Stimulated activated CD8-positive, alpha-beta memory T cell treated with anti-CD3 and anti-CD28 coated beads, Interleukin-7, amount 100 ng/mL, for 1 hour (primary cell): ENCODE results near the gene SMC1B.
"Not testable (repeated sequence)": the region's sequence is repeated elsewhere in the genome, so short reads cannot be mapped to it uniquely, and the experiment has no call there.

Experiments used
- DNase-seq, 2 donors: peaks; one replicate each; pipeline ENCODE4 v3.0.0-alpha.2; 2020; ENCODE audit warnings: low read depth in 2 of 2

SMC1B gene

GRCh38 chr22:45420539-45420938 is 7.1 kb upstream of the SMC1B start:
- no peak for DNase-seq

- no peak for DNase-seq
These were observed 6.6 kb upstream of the SMC1B start for GRCh38 chr22:45420011-45420410.

- no peak for DNase-seq
These were observed 5.4 kb upstream of the SMC1B start for GRCh38 chr22:45418770-45419138.

- no peak for DNase-seq
These were observed 4.8 kb upstream of the SMC1B start for GRCh38 chr22:45418056-45418769.

GRCh38 chr22:45413013-45413367 is 409 bp downstream of the SMC1B start:
- no peak for DNase-seq

- DNase-seq = no peak
These were observed 5.6 kb downstream of the SMC1B start for GRCh38 chr22:45407793-45408192.

GRCh38 chr22:45402466-45402985 is 10.9 kb downstream of the SMC1B start:
- DNase-seq = no peak

- no peak for DNase-seq
These were observed 13.5 kb downstream of the SMC1B start for GRCh38 chr22:45399712-45400445.

- DNase-seq = no peak
These were observed 15.2 kb downstream of the SMC1B start for GRCh38 chr22:45398214-45398613.

GRCh38 chr22:45397806-45398205 is 15.6 kb downstream of the SMC1B start:
- no peak for DNase-seq

GRCh38 chr22:45389546-45389945 is 23.9 kb downstream of the SMC1B start:
- DNase-seq = no peak

- DNase-seq = no peak
These were observed 32.1 kb downstream of the SMC1B start for GRCh38 chr22:45381348-45381747.

- DNase-seq = no peak
These were observed 36.7 kb downstream of the SMC1B start for GRCh38 chr22:45376703-45377102.

- no peak for DNase-seq
These were observed 37.4 kb downstream of the SMC1B start for GRCh38 chr22:45376009-45376408.

GRCh38 chr22:45373592-45373991 is 39.8 kb downstream of the SMC1B start:
- DNase-seq = not testable (repeated sequence)

GRCh38 chr22:45366713-45367112 is 46.7 kb downstream of the SMC1B start:
- no peak for DNase-seq

GRCh38 chr22:45359627-45360026 is 53.8 kb downstream of the SMC1B start:
- DNase-seq = no peak

- no peak for DNase-seq
These were observed 55.3 kb downstream of the SMC1B start for GRCh38 chr22:45358127-45358526.

- DNase-seq = no peak
These were observed 55.9 kb downstream of the SMC1B start for GRCh38 chr22:45357490-45357889.

- DNase-seq = no peak
These were observed 59.6 kb downstream of the SMC1B start for GRCh38 chr22:45353786-45354185.

GRCh38 chr22:45352757-45353156 is 60.6 kb downstream of the SMC1B start:
- not testable (repeated sequence) for DNase-seq

GRCh38 chr22:45351956-45352355 is 61.4 kb downstream of the SMC1B start:
- DNase-seq = no peak

- no peak for DNase-seq
These were observed 63.5 kb downstream of the SMC1B start for GRCh38 chr22:45349916-45350315.
